ENCODE results near the gene DCAF5. TPM values are rescaled to one million over a fixed set of nuclear protein-coding genes. Genes with fewer than 3 reads are reported as not detected.
A peak's percentile ranks its signal among the peaks of the same experiment; 100 is the strongest.

DCAF5 gene
- total RNA-seq, 1 donor = 38.7 TPM

DNA sequence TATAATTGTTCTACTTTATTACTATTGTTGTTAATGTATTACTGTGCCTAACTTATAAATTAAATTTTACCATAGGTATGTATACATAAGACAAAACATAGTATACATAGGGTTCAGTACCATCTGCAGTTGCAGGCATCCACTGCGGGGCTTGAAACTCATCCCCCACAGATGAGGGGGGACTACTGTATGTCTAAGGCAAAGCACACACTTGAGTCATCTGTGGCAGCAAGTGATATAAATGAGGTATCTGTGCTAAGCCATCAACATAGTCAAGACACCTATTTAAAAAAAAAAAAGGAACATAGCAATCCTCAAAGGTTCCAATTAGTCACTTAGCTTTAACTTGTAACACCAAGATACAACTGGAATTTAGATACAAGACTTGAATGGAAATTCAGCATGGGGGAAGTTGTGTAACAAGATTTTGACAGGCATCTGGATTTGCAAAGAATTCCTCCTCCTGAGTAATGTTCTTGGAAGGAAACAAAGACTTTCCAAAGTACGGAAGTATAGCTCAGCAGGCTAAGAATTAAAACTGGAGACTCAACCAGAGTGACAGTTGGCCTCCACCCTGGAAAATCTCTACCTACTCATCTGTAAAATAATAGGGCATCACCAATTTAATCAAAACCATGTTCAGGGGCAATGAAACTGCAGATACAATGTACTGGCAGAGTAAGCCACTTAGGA, 14.9 kb downstream of the DCAF5 start:
- Histone ChIP-seq H3K9me3 (ENCODE audit: low read depth, low read length) (no peaks in the 10 kb centered on the region), H3K36me3 (ENCODE audit: insufficient read depth, low read length) (peaks cover 4% of the 10 kb centered on the region), H3K27ac (ENCODE audit: low read depth, low read length) (peak overlapping the region; percentile 16), H3K4me2 (ENCODE audit: insufficient read depth, low read length) (peak overlapping the region; percentile 15), H3K4me1 (ENCODE audit: insufficient read depth, low read length) (peaks cover 35% of the 10 kb centered on the region), H4K20me1 (ENCODE audit: insufficient read depth, low read length) (peaks cover 51% of the 10 kb centered on the region), H3K4me3 (ENCODE audit: insufficient read depth, low read length) (no peak overlapping the region), H3K79me2 (ENCODE audit: insufficient read depth, low read length) (peaks cover 76% of the 10 kb centered on the region), H3K27me3 (ENCODE audit: insufficient read depth, low read length) (no peaks in the 10 kb centered on the region), H2AFZ (ENCODE audit: low read length) (no peak overlapping the region)
- DNase-seq (ENCODE audit: insufficient read length, low spot score, missing footprints) = peak; percentile 58
- TF ChIP-seq, protein P1, sequence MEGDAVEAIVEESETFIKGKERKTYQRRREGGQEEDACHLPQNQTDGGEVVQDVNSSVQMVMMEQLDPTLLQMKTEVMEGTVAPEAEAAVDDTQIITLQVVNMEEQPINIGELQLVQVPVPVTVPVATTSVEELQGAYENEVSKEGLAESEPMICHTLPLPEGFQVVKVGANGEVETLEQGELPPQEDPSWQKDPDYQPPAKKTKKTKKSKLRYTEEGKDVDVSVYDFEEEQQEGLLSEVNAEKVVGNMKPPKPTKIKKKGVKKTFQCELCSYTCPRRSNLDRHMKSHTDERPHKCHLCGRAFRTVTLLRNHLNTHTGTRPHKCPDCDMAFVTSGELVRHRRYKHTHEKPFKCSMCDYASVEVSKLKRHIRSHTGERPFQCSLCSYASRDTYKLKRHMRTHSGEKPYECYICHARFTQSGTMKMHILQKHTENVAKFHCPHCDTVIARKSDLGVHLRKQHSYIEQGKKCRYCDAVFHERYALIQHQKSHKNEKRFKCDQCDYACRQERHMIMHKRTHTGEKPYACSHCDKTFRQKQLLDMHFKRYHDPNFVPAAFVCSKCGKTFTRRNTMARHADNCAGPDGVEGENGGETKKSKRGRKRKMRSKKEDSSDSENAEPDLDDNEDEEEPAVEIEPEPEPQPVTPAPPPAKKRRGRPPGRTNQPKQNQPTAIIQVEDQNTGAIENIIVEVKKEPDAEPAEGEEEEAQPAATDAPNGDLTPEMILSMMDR (IDR thresholded peaks at IDR 0.05; ENCODE audit: extremely low read depth, low read depth, low read length) = no peak

DNA sequence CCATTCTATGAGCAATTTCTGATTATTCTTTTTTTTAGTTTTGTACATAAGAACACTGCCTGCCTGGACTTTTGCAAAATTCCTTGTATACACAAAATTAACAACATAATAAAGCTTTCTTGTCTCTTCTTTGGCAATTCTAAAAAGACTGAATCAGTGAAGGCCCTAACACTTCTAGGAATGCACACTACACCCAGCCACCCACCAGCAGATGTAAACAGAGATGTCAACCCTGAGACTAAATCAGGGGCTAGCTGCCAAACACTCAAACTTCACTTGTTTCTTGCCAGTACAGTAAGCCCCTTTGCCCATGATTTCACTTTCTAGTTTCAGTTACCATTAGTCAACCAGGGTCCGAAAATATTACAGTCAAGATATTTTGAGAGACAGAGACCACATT, 15.5 kb downstream of the DCAF5 start:
- peaks cover 51% of the 10 kb centered on the region for H4K20me1 ChIP-seq (ENCODE audit: insufficient read depth, low read length)
- no peaks in the 10 kb centered on the region for H3K27me3 ChIP-seq (ENCODE audit: insufficient read depth, low read length)
- peaks cover 41% of the 10 kb centered on the region for H3K4me1 ChIP-seq (ENCODE audit: insufficient read depth, low read length)
- peaks cover 4% of the 10 kb centered on the region for H3K36me3 ChIP-seq (ENCODE audit: insufficient read depth, low read length)
- H3K79me2 ChIP-seq (ENCODE audit: insufficient read depth, low read length) = peaks cover 76% of the 10 kb centered on the region
- no peaks in the 10 kb centered on the region for H3K9me3 ChIP-seq (ENCODE audit: low read depth, low read length)
- DNase-seq (ENCODE audit: insufficient read length, low spot score, missing footprints) = peak; percentile 5
- peak overlapping the region; percentile 10 for H3K27ac ChIP-seq (ENCODE audit: low read depth, low read length)
- no peak overlapping the region for H3K4me3 ChIP-seq (ENCODE audit: insufficient read depth, low read length)
- H2AFZ ChIP-seq (ENCODE audit: low read length) = no peak overlapping the region
- TF ChIP-seq, protein P1 (IDR thresholded peaks at IDR 0.05; ENCODE audit: extremely low read depth, low read depth, low read length) = no peak
- peak overlapping the region; percentile 15 for H3K4me2 ChIP-seq (ENCODE audit: insufficient read depth, low read length)

DNA sequence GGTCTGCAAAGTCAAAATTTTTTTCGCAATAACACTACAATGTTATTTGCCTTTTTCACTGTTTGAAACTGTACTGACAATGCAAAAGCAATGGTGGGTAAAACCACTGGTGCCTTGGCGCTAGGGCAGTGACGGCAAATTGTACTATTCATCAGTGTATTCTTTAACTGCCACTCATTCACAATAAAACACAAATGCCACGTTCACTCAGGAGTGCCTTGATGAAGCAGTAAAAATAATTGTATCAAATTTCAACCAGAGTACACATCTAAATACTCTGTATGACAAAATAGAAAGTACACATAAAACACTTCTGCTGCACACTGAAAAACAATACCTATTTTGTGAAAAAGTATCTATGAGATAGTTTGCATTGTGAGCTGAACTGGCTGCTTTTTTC, 17.8 kb downstream of the DCAF5 start:
- peaks cover 51% of the 10 kb centered on the region for H3K4me1 ChIP-seq (ENCODE audit: insufficient read depth, low read length)

More for the DNA sequence above, 17.8 kb downstream of the DCAF5 start:
- Histone ChIP-seq H3K36me3 (ENCODE audit: insufficient read depth, low read length) (peaks cover 4% of the 10 kb centered on the region), H3K27ac (ENCODE audit: low read depth, low read length) (no peak overlapping the region), H3K4me3 (ENCODE audit: insufficient read depth, low read length) (no peak overlapping the region), H3K9me3 (ENCODE audit: low read depth, low read length) (no peaks in the 10 kb centered on the region), H3K79me2 (ENCODE audit: insufficient read depth, low read length) (peaks cover 81% of the 10 kb centered on the region), H4K20me1 (ENCODE audit: insufficient read depth, low read length) (peaks cover 54% of the 10 kb centered on the region), H3K4me2 (ENCODE audit: insufficient read depth, low read length) (no peak overlapping the region), H3K27me3 (ENCODE audit: insufficient read depth, low read length) (no peaks in the 10 kb centered on the region), H2AFZ (ENCODE audit: low read length) (no peak overlapping the region)
- TF ChIP-seq, protein P1 (IDR thresholded peaks at IDR 0.05; ENCODE audit: extremely low read depth, low read depth, low read length) = no peak
- no peak for DNase-seq (ENCODE audit: insufficient read length, low spot score, missing footprints)
